Measurements from ENCODE around the gene SYNE1.
A peak's percentile ranks its signal among the peaks of the same experiment; 100 is the strongest.

SYNE1 gene

DNA sequence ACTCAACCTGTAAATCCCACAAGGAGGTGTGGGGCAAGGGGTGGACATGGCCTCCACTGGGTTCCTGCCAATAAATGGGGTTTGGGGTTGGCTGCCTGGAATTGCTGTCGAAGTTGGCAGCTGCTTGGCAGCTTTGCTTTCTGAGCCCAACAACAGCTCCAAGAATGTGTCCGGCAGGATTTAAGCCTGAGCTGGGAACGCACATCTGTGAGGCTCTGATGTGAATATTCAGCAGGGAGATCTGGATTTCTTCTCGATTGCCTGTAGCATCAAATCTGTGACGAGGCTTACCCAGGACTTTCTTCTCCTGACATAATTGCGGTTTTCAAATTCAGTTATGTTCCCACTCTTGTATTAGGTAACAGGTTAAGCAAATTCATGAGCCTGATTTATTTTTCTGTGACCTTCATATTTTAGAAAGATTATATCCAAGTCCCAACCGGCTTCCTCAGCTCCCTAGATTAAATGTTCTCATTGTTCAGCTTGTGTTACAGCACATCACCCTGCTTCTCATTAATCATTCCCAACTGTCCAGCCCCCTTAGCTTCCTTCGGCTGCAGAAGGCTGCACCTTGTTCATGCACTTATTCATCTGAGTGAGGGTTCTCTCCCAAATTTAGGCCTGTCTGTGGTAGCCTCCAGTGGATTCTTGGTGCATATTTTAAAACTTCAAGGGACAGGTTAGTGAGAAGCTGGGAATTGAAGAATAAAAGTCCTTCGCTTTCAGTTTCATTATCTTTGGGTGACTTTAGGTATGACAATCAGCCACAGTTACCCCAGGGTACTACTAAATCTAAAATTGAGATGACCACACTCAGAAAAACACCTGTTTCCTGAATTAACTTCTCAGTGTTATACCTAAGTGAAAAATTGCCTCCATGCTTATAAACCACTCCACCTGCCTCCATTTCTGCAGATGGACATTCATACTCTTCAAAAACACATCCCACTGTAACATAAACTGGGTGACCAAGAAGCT lies 519.7 kb downstream of the SYNE1 start:
- TF ChIP-seq, protein P1, sequence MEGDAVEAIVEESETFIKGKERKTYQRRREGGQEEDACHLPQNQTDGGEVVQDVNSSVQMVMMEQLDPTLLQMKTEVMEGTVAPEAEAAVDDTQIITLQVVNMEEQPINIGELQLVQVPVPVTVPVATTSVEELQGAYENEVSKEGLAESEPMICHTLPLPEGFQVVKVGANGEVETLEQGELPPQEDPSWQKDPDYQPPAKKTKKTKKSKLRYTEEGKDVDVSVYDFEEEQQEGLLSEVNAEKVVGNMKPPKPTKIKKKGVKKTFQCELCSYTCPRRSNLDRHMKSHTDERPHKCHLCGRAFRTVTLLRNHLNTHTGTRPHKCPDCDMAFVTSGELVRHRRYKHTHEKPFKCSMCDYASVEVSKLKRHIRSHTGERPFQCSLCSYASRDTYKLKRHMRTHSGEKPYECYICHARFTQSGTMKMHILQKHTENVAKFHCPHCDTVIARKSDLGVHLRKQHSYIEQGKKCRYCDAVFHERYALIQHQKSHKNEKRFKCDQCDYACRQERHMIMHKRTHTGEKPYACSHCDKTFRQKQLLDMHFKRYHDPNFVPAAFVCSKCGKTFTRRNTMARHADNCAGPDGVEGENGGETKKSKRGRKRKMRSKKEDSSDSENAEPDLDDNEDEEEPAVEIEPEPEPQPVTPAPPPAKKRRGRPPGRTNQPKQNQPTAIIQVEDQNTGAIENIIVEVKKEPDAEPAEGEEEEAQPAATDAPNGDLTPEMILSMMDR (IDR thresholded peaks at IDR 0.05; ENCODE audit: low read depth, low read length), result no peak
- no peak for DNase-seq (ENCODE audit: low read depth, low spot score)
- H3K4me3 ChIP-seq (ENCODE audit: low read depth, low read length), result no peak overlapping the region
- in situ Hi-C loops (cut with HindIII; ENCODE audit: low sequenced_read_pairs), result no loop called here

DNA sequence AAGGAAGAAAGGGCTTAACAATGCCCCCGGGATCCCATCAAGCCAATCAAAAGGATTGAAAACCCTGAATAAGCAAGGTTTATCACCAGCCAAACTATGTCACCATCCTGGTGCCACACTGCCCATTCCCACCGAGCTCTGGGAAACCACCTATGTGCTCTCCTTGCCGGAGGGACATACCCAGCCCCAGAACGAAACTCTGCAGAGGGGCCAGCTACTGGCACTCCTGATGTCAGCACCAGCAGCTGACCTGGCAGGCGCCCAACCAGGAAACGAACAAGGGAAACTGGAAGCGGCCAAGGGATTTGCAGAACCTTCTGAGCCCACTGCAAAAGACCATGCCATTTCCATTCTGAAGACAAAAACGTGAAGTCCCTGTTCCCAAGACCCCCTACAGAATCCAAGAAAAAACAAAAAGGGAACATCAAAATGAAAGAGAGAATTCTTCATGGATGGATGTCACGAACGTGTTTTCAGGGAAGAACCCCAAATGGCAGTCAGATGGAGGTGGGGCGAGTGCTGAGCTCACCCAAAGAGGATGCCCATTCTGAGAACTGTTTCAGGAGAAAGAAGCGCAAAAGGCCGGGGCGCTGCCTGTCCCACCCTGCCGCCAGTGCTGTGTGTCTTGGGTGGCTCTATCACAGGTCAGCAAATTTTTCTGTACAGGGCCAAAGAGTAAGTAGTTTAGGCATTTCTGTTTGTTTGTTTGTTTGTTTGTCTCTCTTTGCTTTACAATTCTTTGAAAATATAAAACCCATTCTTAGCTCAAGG lies 524.5 kb downstream of the SYNE1 start:
- DNase-seq (ENCODE audit: low read depth, low spot score), result no peak
- TF ChIP-seq, protein P1 (IDR thresholded peaks at IDR 0.05; ENCODE audit: low read depth, low read length), result no peak
- in situ Hi-C loops (cut with HindIII; ENCODE audit: low sequenced_read_pairs), result no loop called here
- no peak overlapping the region for H3K4me3 ChIP-seq (ENCODE audit: low read depth, low read length)

DNA sequence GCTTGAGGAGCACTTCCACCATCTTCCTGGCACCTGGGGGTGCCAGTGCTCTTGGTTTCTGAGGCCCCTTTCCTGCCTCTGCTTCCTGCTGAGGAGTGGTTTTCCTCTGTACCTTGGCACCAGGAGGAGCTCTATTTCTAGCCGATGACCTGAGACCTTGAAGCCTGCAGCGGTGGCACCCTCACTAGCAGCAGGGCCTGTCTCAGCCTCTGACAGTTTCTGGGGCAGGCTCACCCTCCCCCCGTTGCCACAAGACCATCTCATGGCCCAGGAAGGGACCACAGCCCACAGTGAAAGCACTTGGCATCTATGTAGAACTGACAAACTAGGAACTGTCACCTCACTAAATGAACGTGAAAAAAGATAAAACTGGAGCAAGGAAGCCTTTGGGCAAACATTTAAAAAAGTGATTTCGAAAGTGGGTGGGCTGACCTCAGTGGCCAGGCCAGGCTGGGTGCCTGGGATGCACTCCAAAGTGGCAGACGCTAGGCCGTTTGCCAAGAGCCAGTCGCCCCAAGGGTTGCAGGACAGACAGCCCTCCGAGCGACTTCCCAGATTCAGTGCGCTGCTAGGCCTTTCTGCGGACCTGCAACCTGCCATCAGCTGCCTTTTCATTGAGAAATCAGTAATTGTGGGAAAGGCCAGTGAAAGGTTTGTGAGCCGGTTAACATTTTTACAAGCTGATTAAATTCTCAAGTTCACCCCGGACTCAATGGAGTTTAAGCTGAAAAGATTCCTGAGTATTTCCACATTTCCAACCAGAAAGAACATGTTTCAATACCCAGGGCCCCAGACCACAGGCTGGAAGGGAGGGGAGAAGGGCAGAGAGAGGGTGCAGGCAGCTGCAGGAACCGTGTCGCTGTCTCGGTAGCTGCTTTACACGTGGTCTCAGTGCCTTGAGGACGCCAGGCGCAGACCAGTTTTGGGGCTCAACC lies 526.0 kb downstream of the SYNE1 start:
- TF ChIP-seq, protein P1 (IDR thresholded peaks at IDR 0.05; ENCODE audit: low read depth, low read length), result no peak
- H3K4me3 ChIP-seq (ENCODE audit: low read depth, low read length), result no peak overlapping the region
- in situ Hi-C loops (cut with HindIII; ENCODE audit: low sequenced_read_pairs), result no loop called here
- peak; percentile 35 for DNase-seq (ENCODE audit: low read depth, low spot score)

DNA sequence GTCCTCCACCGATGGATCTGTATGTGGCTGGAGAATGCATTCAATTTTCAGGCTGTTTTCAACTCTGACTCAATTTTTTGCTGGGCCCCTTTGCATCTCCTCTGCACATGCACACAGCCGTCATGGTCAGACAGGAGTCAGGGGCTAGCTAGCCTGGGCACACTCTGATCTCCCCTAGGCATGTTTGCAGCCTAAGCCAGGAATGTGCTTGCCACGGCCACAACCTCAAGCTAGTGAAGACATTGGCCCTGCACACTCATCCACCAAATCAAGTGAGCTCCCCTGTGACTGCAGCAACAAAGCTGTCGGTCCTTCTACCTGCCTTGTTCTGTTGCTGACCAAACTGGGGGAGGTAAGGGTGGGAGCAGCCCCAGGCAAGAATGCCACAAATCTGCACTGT lies 529.2 kb downstream of the SYNE1 start:
- in situ Hi-C loops (cut with HindIII; ENCODE audit: low sequenced_read_pairs), result no loop called here
- no peak for DNase-seq (ENCODE audit: low read depth, low spot score)
- H3K4me3 ChIP-seq (ENCODE audit: low read depth, low read length), result no peak overlapping the region
- TF ChIP-seq, protein P1 (IDR thresholded peaks at IDR 0.05; ENCODE audit: low read depth, low read length), result no peak

DNA sequence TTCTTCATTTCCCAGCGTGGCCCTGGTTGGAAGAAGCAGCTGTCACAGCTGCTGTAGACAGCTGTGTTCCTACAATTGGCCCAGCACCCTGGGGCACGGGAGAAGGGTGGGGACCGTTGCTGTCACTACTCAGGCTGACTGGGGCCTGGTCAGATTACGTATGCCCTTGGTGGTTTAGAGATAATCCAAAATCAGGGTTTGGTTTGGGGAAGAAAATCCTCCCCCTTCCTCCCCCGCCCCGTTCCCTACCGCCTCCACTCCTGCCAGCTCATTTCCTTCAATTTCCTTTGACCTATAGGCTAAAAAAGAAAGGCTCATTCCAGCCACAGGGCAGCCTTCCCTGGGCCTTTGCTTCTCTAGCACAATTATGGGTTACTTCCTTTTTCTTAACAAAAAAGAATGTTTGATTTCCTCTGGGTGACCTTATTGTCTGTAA lies 537.0 kb downstream of the SYNE1 start:
- DNase-seq (ENCODE audit: low read depth, low spot score), result no peak
- in situ Hi-C loops (cut with HindIII; ENCODE audit: low sequenced_read_pairs), result no loop called here
- TF ChIP-seq, protein P1 (IDR thresholded peaks at IDR 0.05; ENCODE audit: low read depth, low read length), result no peak
- no peak overlapping the region for H3K4me3 ChIP-seq (ENCODE audit: low read depth, low read length)

Data from astrocyte of the spinal cord (primary cell).